RWPE2 (cell line): ENCODE measurements around the gene PYCR2.
"Not testable (repeated sequence)": the region's sequence is repeated elsewhere in the genome, so short reads cannot be mapped to it uniquely, and the experiment has no call there.

Experiments used
- ATAC-seq: fragments of 200-7000 bp; cut with Tn5 transposase; 3 replicates; pipeline ENCODE4 v1.9.1; 2021; ENCODE audit warnings: low read depth
- DNase-seq: peaks from one replicate; pipeline ENCODE4 v3.0.0-alpha.2; 2020; ENCODE audit warnings: low spot score
- H3K27ac ChIP-seq: fragments of 450-650 bp; 2 replicates; pipeline ENCODE4 v1.5.1; 2017; ENCODE audit warnings: mild to moderate bottlenecking; ENCODE audit not compliant: poor library complexity, severe bottlenecking
- H3K27me3 ChIP-seq: fragments of 250-450 bp; sonication (Bioruptor Pico); 2 replicates; pipeline ENCODE4 v1.5.1; 2021; ENCODE audit warnings: mild to moderate bottlenecking, moderate library complexity; ENCODE audit not compliant: insufficient read depth, poor library complexity, severe bottlenecking
- H3K36me3 ChIP-seq: fragments of 250-450 bp; sonication (Bioruptor Pico); 2 replicates; pipeline ENCODE4 v1.5.1; 2020; ENCODE audit warnings: low read depth, mild to moderate bottlenecking, moderate library complexity
- H3K4me1 ChIP-seq: fragments of 250-450 bp; sonication (Bioruptor Pico); 2 replicates; pipeline ENCODE4 v1.5.1; 2021; ENCODE audit warnings: mild to moderate bottlenecking, moderate library complexity; ENCODE audit not compliant: insufficient read depth, poor library complexity, severe bottlenecking
- H3K4me3 ChIP-seq: fragments of 250-450 bp; sonication (Bioruptor Pico); 2 replicates; pipeline ENCODE4 v1.5.1; 2021; ENCODE audit warnings: mild to moderate bottlenecking, moderate library complexity; ENCODE audit not compliant: severe bottlenecking
- H3K9me3 ChIP-seq: fragments of 250-450 bp; sonication (Bioruptor Pico); 2 replicates; pipeline ENCODE4 v1.5.1; 2021; ENCODE audit warnings: mild to moderate bottlenecking, moderate library complexity; ENCODE audit not compliant: severe bottlenecking
- TF ChIP-seq, protein P1 (sequence below): fragments of 450-650 bp; IDR thresholded peaks from one replicate; pipeline ENCODE4 v1.5.1; 2017; ENCODE audit warnings: mild to moderate bottlenecking, moderate library complexity; ENCODE audit not compliant: poor library complexity, severe bottlenecking

PYCR2 gene

DNA sequence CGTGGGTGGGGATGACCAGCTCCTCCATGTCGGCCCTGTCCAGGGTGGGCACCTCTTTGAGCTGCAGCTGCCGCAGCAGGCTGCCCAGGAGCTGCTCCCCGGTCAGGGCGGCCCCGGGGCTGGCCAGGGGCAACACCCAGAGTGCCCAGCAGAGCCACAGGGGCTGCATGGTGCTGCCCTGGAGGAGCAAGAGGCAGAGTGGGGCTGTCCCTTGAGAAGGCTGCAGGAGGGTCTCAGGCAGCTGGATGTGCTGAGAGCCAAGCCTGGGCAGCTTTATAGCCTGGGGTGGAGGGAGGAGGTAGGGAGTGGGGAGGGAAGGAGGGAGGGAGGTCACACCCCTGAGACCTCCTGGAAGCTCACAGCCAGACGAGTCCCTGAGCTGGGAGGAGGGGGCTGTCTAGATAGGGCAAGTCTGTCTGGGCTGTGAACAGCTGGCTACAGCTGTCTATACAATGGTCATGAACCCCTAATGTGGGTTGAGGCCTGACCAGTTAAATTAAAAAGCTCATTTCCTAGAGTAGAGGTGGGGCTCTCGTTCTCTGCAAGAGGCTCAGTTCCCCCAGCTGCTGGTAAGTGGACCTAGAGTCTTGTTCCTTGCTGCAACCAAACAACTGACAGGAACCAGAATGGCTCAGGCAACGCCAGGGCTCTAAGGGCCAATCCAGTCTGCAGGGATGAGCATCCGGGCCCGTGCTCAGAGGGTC, 35.0 kb downstream of the PYCR2 start, which contains the start of gene LEFTY1:
Gene LEFTY1, minus strand, starts transcription at position 249 of the 704 bp plus-strand sequence. Its CDS starts 80 bp downstream, at position 169.
- H3K4me3 ChIP-seq: no peak within 1 kb of the TSS
- DNase-seq: no peak
- no peak for ATAC-seq
- H3K4me1 ChIP-seq: no peaks in the 10 kb centered on the region
- no peaks in the 10 kb centered on the region for H3K36me3 ChIP-seq
- H3K27me3 ChIP-seq: no peaks in the 10 kb centered on the region
- H3K9me3 ChIP-seq: no peaks in the 10 kb centered on the region
- H3K27ac ChIP-seq: no peak within 1 kb of the TSS
- TF ChIP-seq, protein P1, sequence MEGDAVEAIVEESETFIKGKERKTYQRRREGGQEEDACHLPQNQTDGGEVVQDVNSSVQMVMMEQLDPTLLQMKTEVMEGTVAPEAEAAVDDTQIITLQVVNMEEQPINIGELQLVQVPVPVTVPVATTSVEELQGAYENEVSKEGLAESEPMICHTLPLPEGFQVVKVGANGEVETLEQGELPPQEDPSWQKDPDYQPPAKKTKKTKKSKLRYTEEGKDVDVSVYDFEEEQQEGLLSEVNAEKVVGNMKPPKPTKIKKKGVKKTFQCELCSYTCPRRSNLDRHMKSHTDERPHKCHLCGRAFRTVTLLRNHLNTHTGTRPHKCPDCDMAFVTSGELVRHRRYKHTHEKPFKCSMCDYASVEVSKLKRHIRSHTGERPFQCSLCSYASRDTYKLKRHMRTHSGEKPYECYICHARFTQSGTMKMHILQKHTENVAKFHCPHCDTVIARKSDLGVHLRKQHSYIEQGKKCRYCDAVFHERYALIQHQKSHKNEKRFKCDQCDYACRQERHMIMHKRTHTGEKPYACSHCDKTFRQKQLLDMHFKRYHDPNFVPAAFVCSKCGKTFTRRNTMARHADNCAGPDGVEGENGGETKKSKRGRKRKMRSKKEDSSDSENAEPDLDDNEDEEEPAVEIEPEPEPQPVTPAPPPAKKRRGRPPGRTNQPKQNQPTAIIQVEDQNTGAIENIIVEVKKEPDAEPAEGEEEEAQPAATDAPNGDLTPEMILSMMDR: no peak

DNA sequence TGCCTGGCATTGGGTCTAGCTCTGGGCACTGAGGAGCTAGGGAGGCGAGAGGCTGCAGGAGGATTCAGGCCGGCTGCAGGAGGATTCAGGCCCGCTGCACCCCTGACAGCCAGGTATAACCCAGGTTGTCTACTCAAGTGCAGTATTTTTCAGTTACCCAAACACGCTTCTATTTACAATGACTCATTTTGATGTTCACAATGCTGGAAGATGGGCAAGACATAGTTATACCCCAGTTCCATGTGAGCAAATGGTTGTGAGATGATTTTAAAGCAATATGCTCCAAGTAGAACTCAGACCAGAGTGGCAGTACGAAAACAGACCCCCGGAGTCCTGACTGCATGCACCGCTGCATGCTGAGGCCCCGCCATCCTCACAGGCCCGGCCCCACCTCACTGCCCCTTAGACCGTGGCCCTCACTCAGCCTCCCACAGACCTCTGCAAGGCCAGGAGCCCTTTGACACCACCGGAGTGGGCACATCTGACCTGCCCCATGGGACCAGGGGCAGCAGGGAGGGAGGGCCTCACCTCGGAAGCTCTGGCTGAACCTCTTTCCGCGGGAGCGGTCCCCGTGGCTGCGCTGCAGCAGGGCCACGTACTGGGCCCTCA, 35.7 kb downstream of the PYCR2 start:
- TF ChIP-seq, protein P1: no peak
- DNase-seq: no peak
- Histone ChIP-seq H3K36me3 (no peaks in the 10 kb centered on the region), H3K27me3 (no peaks in the 10 kb centered on the region), H3K4me3 (no peak overlapping the region), H3K4me1 (no peaks in the 10 kb centered on the region), H3K27ac (no peak overlapping the region), H3K9me3 (no peaks in the 10 kb centered on the region)
- ATAC-seq: no peak

DNA sequence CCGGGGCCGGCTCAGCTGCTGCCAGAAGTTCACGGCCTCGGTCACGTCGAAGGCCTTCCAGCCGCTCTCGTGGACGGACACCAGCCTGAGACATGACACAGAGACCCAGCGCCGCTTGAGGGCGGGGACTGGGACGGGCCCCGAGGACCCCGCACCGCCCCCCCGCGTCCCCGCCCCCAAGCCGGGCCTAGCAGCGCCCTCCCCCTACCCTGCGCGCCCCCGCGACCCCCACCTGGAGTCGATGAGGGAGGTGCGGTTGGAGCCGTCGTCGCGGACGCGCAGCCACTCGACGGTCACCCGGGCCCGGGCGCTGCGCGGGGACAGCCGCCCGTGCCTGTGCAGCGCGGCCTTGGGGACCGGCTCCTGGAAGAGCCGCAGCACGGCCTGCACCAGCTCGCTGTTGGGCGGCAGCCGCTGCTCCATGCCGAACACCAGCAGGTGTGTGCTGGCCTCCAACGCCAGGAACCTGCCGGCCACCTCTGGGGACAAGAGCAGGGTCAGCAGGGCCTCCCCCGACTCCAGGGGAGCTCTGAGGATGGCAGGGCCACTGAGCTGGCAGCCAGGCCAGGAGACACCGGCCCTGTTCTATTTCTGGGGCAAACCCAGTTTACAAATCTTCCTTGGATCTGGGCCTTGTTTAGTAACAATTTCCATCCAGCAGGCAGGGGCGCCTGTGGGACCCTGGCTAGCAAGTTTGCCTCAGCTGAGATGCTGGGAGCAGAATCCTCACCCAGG, 36.3 kb downstream of the PYCR2 start:
- H3K27me3 ChIP-seq, H3K9me3 ChIP-seq, ATAC-seq, DNase-seq, H3K4me3 ChIP-seq, H3K27ac ChIP-seq, H3K4me1 ChIP-seq, H3K36me3 ChIP-seq: not testable (repeated sequence)

DNA sequence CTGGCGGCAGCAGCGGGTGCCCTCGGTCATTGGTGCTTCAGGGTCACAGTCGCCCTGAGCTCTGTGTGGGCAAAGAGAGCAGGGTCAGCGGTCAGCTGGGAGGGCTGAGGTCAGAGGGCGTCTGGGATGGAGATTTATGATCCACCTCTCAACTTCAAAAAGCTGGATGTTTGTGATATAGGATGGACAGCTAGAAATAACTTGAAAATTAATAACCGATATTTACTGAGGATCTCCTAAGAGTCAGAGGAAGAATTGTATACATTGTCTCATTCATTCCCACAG, 37.1 kb downstream of the PYCR2 start:
- no peaks in the 10 kb centered on the region for H3K4me1 ChIP-seq
- H3K36me3 ChIP-seq: no peaks in the 10 kb centered on the region
- H3K4me3 ChIP-seq: no peak overlapping the region
- no peaks in the 10 kb centered on the region for H3K27me3 ChIP-seq
- H3K27ac ChIP-seq: no peak overlapping the region
- H3K9me3 ChIP-seq: no peaks in the 10 kb centered on the region
- DNase-seq (no peak), ATAC-seq (no peak)
- TF ChIP-seq, protein P1: no peak

DNA sequence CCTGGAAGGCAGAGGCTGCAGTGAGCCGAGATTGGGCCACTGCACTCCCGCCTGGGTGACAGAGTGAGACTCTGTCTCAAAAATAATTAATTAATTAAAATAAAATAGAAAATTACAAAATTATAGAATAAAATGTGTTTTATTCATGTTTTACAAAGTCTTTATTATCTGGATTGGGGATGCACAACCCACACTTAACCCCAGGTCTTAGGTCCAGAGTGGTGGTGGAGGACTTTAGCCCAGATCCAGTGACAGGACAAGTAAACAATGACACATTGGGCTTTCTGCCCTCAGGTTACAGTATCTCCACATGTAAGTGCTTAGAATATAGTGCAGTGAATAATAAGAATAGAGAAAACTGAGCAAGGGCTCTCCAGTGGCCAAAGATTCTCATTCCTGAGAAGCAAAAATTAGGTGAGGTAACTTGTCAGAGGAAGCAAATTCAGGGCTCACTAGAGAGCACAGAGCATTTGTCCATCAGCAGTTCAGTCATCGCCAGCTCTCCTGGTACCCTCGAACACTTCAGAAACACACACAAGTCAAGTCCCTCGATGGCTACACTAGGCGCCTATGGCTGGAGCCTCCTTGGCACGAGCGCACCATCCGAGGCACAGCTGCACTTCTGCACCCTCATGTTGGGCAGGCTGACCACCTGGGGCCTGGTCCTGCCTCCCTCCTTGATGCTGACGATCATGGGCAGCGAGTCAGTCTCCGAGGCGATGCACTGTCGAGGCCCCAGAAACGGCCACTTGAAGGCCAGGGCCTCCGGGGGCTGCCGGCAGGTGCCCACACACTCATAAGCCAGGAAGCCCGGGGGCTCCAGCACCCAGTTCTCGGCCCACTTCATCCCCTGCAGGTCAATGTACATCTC, 37.7 kb downstream of the PYCR2 start:
- DNase-seq (no peak), ATAC-seq (no peak)
- Histone ChIP-seq H3K36me3 (no peaks in the 10 kb centered on the region), H3K4me3 (no peak overlapping the region), H3K27me3 (no peaks in the 10 kb centered on the region), H3K27ac (no peak overlapping the region), H3K9me3 (no peaks in the 10 kb centered on the region), H3K4me1 (peaks cover under 1% of the 10 kb centered on the region)
- TF ChIP-seq, protein P1: no peak
